Mucosa of gallbladder (tissue), 1 donor: Measurements from ENCODE around the gene TDRD6. TPM values are rescaled to one million over a fixed set of nuclear protein-coding genes. Genes with fewer than 3 reads are reported as not detected.
"Not testable (repeated sequence)": the region's sequence is repeated elsewhere in the genome, so short reads cannot be mapped to it uniquely, and the experiment has no call there.

Experiments
- DNase-seq: peaks from one replicate; pipeline ENCODE4 v3.0.0-alpha.2; 2020; ENCODE audit warnings: low spot score
- total RNA-seq: library from RNA; stranded (reverse); gene quantifications from one replicate; pipeline ENCODE4 v1.2.1, GENCODE V29; 2021
- donor health status: DM: no; HTN: no; CAD: no.

TDRD6 gene
- 1.3 TPM for total RNA-seq

GRCh38 chr6:46687619-46688097 is at the start of gene TDRD6:
TSS of gene TDRD6 (plus strand) at chr6:46687885. CDS start at chr6:46688129, 244 bp downstream.
- no peak for DNase-seq

- DNase-seq, result no peak
Measured at GRCh38 chr6:46637933-46638332, 49.8 kb upstream of the TDRD6 start.

- DNase-seq, result no peak
Measured at GRCh38 chr6:46638650-46639049, 49.0 kb upstream of the TDRD6 start.

- DNase-seq, result no peak
Measured at GRCh38 chr6:46642928-46643751, 44.5 kb upstream of the TDRD6 start.

- DNase-seq, result no peak
Measured at GRCh38 chr6:46645265-46645664, 42.4 kb upstream of the TDRD6 start.

GRCh38 chr6:46648108-46648507 is 39.6 kb upstream of the TDRD6 start:
- DNase-seq, result not testable (repeated sequence)

GRCh38 chr6:46648869-46649492 is 38.7 kb upstream of the TDRD6 start:
- DNase-seq, result no peak

- DNase-seq, result no peak
Measured at GRCh38 chr6:46651006-46651405, 36.7 kb upstream of the TDRD6 start.

- DNase-seq, result no peak
Measured at GRCh38 chr6:46651816-46652215, 35.9 kb upstream of the TDRD6 start.

GRCh38 chr6:46652232-46652602 is 35.5 kb upstream of the TDRD6 start:
- no peak for DNase-seq

GRCh38 chr6:46652603-46653438 is 34.9 kb upstream of the TDRD6 start, which contains the start of the genes CYP39A1 and SLC25A27:
TSS of gene CYP39A1 (minus strand) at chr6:46652818. CDS start at chr6:46652582, 236 bp downstream.
TSS of gene SLC25A27 (plus strand) at chr6:46652975. CDS start at chr6:46653193, 218 bp downstream.
- peak; percentile 95 for DNase-seq

GRCh38 chr6:46653439-46654195 is 34.1 kb upstream of the TDRD6 start:
- DNase-seq, result no peak

GRCh38 chr6:46655803-46656202 is 31.9 kb upstream of the TDRD6 start:
- no peak for DNase-seq

GRCh38 chr6:46657642-46658041 is 30.0 kb upstream of the TDRD6 start:
- DNase-seq, result no peak

GRCh38 chr6:46661483-46661882 is 26.2 kb upstream of the TDRD6 start:
- no peak for DNase-seq

- DNase-seq, result no peak
Measured at GRCh38 chr6:46667377-46667776, 20.3 kb upstream of the TDRD6 start.

GRCh38 chr6:46674410-46674809 is 13.3 kb upstream of the TDRD6 start:
- no peak for DNase-seq

GRCh38 chr6:46676604-46677313 is 10.9 kb upstream of the TDRD6 start:
- no peak for DNase-seq

- no peak for DNase-seq
Measured at GRCh38 chr6:46677314-46677654, 10.4 kb upstream of the TDRD6 start.

- no peak for DNase-seq
Measured at GRCh38 chr6:46684771-46685170, 2.9 kb upstream of the TDRD6 start.
